Ovary (tissue), 3 donors: ENCODE measurements around the gene KCTD11.

Source experiments
- CTCF ChIP-seq, 3 donors: fragments of 450-650 bp in 2 of 3; fragments of 200-600 bp in 1 of 3; IDR thresholded peaks; one replicate each; pipeline versions ENCODE4 v1.5.1 to v1.8.0; 2016 to 2022; ENCODE audit warnings: antibody characterized with exemption in 3 of 3, mild to moderate bottlenecking in 1 of 3
- EP300 ChIP-seq: sonication (generic); formaldehyde crosslinking; IDR thresholded peaks from one replicate; pipeline ENCODE4 v1.6.1; 2017; ENCODE audit warnings: antibody characterized with exemption
- POLR2A ChIP-seq: fragments of 450-650 bp; IDR thresholded peaks from one replicate; pipeline ENCODE4 v1.6.1; 2017; ENCODE audit warnings: antibody characterized with exemption, mild to moderate bottlenecking, moderate library complexity
- donor health status: DM: no; HTN: no; CAD: no.

DNA sequence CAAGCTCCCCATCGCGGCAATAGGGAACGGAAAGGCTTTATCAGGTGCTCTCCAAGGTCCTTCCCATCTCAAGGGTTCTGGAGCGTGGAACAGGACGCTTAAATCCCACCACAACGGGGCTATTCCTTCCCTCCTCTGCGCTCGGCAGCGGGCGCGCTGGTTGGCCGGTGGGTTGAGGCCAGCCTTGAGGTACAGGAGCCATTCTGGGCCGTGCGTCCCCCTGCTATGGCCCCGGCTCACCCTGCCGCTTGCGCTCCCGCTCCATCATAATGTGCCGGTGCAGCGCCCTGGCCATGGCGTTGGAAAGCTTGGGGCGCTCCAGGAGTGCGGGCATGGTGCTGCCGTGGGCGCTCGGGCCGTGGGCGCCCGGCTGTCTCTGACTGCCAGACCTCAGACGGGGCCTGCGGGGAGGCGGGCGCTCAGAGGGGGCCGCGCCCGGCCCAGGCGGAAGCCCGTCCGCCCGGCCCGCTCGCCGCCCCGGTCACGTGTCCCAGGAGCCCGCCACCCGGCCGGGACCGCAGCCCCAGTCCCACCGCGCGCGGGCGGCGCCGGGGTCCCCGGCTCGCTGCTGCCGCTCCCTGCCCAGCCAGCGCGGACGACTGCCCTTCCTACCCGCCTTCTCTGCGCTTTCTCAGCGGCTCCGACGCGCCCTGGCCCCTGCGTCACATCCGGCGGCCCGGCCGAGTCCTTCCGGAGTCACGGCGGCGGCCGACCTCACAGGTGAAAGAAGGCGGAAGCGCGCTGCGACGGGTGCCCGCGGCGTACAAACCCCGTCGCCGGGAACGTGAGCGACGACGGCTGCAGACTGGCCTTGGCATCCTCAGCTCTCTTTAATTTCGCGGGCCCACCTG, 37.0 kb upstream of the KCTD11 start, which contains the start of gene GPS2:
- TF ChIP-seq POLR2A (peak; percentile 83), CTCF (IDR thresholded peaks at IDR 0.05) (no peak), EP300 (no peak)
